Activated CD4-positive, alpha-beta T cell treated with anti-CD3 and anti-CD28 coated beads for 48 hours (primary cell): ENCODE results near the gene RRP36.

ENCODE experiments used
- DNase-seq: peaks from one replicate; pipeline ENCODE4 v3.0.0-alpha.2; 2020

The RRP36 gene

DNA sequence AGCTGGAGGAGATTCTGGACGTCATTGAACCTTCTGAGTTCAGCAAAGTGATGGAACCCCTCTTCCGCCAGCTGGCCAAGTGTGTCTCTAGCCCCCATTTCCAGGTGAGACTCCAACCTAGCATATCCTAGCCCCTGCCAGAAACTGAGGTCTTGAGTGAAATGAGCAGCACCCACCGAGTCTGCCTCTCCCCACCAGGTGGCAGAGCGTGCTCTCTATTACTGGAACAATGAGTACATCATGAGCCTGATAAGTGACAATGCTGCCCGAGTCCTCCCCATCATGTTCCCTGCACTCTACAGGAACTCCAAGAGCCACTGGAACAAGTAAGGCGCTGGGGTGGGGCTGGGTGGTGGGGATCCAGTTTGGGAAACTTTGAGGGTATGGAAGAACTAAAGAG, 12.3 kb upstream of the RRP36 start:
- peak; percentile 53 for DNase-seq

DNA sequence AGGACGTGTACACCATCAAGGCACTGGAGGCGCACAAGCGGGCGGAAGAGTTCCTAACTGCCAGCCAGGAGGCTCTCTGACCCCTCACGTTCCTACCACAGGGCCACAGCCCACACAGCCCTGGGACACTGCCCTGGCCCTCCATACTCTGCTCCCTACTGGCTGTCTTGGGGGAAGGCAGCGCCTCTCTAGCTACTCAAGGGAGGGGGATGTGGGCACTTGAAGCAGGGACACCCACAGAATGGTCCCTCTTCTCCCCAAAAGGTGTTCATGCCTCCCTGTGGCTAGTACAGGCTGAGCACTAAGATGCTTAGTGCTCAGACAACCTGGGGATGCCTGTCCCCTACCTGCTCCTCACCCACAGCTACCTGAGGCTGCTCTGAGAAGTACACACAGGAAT, 10.2 kb upstream of the RRP36 start:
- no peak for DNase-seq

DNA sequence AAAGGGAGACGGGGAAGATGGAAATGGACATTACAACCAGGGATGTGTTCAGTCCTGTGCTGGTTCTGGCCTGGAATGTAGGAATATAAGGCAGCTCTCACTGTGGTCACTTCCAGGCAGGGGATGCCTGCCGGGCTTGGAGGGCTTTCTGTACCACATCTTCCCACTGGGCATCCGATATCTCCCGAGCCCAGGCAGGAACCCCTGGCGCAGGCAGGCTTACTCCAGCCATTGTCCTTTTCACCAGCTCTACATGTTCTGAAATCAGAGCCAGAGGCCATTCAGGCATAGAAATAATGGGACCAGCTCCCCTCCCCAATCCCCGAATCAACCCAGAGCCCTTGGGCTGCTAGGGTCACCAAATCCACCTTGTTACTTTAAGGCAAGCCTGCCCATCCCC, 9.1 kb upstream of the RRP36 start:
- DNase-seq: no peak

DNA sequence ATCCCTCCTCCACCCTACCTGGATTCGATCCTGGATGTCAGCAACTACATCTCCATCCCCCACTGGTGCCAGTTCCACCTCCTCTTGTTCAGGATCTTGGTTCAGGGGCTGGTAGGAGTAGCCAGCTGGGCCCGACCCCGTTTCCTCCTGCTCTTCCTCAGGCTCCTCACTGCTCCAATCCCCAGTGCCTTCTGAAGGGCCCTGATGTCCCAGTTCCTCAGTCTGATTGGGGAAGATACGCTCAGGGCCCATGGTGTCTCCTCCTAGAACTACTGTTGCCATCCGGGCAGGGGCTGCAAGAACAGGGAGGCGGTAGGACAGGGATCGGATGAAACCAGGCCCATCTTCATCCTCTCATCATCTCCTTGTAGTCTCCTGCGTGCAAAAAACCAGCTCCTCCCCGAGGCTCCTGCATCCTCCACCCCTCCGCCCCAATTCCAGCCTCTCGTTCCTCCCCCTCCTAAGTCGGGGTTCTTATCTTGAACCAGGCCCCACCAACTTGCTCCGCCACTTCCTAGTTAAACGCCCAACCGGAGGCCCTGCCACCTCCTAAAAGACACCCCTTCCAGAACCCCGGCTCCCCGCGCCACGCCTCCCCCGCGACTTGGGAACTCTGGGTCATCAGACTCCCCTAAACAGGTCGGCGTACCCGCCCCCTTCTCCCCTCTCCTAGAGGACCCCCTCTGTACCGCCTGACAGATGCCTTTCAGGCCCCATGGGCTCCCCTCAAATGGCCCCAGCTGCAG, 8.2 kb upstream of the RRP36 start:
- DNase-seq: no peak

DNA sequence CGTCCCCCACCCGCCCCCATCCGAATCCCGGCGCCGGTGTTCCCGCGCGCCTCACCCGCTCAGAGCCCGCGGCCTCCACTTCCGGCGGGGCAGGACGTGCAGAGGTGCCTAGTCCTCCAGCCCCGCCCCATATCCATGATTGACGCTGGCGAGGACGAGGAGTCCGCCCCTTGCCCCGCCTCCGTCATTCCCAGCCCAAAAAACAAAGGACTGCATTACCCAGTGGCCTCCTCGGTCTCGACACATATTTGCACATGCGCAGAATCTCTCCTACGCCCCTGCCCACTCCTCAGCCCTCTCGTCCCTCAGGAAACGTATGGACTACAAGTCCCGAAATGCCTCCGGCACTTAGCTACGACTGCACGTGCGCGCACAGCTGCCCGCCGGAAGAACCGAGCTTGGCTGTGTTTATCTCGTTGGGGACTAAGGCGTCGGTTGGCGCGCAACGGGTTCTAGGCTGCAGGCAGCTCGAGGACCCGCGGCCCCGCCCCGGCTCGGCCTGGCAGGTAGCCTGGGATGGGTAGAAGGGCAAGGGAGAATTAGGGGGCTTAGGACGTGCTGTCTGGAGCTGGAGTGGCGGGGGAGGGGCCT, 7.5 kb upstream of the RRP36 start, which contains the start of the genes KLHDC3 and MEA1:
Gene KLHDC3, plus strand, starts transcription at position 407 of the 591 bp plus-strand sequence. CDS start 2,944 bp downstream, outside the sequence.
Gene MEA1, minus strand, starts transcription at position 104 of the 591 bp plus-strand sequence. CDS start 133 bp downstream, outside the sequence.
- peak; percentile 99 for DNase-seq

DNA sequence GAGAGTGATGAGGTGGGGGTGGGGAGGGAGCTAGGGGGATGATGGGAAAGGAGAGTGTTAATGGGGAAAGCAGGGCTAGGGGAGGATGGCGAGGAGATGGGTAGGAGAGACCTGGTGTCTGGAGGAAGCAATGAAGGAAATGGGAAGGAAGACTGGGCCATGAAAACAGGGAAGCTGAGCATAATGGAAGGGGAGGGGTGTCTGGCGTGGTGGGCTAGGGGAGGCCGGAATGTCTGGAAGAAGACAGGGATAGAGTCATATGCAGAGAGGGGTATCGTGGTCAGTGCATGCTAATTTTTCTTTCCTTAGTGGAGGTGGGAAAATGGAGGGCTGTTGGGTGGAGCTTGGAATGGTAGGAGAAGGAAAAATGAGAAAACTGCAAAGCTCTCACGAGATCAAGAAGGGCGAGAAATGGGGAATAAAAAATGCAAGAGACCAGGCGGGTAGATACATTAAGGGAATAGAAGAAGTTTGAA, 7.0 kb upstream of the RRP36 start:
- no peak for DNase-seq

DNA sequence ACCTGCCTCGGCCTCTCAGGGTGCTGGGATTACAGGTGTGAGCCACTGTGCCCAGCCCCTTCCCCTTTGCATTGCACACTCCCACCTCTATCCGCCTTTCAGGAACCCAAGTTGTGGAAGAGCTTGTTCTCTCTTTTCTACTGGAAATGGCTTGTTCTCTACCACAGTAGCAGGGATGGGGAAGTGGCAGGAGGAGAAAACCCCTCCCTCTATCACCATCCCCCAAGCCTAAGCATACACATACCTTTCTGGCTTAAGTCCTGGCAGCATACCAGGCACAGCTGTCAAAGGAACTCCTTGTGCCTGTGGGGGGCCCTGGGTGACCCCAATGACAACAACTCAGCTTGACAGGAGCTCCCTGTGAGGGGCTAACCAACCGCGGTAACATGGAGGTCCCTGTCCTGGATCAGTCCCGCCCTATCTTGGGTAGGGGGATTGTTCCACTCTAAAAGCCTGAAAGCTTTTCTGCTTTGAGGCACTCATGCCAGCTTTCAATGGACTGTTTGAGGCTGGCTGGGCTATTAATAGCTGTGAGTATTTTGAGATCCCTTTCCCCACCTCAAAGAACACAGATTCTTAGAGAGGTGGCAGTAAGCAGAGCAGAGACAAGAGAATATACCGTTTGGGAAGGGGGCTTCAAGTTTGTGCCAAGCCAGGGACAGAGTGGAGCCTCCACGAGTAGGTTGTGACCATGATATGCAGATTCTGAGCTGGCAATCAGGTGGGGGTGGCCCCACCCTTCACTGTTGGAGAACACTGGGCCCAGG, 5.1 kb upstream of the RRP36 start:
- DNase-seq: no peak

DNA sequence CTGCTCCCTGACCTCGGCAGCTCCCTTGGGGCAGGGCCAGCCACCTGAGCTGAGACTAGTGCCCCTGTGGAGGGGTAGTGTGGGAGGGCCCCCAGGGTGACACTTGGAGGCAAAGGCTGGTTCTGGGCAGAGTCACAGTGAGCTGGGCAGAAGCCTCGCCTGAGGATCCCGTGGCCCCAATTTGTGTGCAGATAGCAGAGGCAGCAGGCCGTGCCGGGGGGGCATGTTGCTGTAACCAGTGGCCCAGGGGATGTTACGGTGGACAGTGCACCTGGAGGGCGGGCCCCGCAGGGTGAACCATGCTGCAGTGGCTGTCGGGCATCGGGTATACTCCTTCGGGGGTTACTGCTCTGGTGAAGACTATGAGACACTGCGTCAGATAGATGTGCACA, 4.5 kb upstream of the RRP36 start:
- no peak for DNase-seq

DNA sequence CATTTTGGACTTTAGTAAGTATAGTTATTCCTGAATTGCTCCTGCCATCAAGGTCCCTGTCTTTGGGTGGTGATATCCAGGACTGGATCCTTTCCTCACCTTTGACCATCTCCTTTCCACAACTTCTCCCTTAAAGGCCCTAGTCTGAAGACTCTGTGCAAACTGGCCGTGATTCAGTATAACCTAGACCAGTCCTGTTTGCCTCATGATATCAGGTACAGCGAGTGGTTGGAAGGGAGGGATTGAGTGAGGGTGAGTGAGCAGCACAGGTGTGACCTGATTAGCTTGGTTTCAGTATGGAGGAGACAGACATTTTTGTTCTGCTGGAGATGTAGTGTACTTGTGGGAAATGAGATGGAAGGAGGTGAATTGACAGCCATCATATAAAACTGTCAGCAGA, 2.3 kb upstream of the RRP36 start:
- no peak for DNase-seq

DNA sequence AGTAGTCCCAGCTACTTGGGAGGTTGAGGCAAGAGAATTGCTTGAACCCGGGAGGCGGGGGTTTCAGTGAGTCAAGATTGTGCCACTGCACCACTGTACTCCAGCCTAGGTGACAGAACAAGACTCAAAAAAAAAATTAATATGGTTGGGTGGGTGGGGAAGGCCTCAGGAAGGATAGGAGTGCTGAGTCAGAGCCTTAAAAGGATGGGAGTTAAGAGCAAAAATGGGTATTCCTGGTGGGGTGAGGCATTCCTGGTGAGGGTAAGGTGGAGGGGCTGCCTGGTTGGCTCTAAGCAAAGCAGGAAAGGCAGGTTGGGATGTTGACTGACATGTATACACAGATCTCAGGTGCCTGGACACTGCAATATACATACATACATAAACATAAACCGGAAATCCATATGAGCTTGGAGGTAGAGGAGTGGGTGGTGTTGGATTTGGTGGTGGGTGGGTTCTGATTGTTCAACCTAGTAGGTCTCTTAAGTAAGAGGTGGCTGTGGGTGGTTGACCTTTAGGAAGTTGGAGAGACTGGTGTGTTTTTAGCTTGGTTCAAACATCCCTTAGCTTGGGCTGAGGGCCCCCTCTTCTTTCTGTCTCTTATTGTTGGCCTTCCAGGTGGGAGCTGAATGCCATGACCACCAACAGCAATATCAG, 1.2 kb upstream of the RRP36 start:
- DNase-seq: no peak

DNA sequence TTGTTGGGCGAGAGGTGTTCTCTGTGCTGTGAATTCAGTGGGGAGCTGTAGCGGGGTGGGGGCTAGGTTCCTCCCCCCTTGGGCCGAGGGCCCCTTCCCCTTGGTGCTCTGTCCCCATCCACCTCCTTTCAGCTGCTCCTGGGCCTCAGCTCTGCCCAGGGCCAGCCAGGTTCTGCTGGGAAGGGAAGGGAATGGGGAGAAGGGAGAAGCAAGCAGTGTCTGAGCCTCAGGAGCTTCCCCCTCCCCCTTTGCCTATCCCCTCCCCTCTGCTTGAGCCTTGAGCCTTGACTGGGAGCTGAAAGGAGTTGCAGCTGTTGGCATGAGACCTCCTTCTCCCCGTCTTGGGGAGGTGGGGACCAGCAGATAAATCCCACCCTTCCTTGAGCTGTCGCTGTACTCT, 576 bp upstream of the RRP36 start:
- DNase-seq: no peak

DNA sequence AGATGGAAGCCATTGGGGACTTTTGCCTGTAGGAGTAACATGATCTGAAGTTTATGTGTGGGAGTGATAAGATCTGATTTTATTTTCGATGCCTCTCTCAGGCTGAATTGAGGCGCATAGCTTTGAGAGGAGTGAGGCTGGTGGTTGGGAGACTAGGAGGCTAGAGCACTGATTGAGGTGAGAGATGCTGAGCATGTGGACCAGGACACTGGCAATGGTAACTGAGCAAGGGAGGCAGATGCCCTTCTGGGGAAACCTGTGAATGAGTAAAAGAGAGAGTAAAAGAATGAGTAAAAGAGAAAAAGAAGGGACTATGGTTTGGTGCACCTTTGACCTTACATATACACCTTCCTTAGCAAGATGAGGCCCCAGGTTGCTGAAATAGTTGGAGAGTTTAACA, 3.0 kb downstream of the RRP36 start:
- DNase-seq: peak; percentile 26

DNA sequence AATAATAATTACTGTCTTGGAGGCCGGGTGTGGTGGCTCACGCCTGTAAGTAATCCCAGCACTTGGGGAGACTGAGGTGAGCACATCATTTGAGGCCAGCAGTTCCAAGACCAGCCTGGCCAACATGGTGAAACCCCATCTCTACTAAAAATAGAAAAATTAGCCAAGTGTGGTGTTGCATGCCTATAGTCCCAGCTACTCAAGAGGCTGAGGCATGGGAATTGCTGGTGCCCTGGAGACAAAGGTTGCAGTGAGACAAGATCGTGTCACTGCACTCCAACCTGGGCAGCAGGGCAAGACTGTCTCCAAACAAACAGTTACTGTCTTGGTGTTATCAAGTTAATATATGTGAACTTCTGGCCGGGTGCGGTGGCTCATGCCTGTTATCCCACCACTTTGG, 4.9 kb downstream of the RRP36 start:
- DNase-seq: no peak

DNA sequence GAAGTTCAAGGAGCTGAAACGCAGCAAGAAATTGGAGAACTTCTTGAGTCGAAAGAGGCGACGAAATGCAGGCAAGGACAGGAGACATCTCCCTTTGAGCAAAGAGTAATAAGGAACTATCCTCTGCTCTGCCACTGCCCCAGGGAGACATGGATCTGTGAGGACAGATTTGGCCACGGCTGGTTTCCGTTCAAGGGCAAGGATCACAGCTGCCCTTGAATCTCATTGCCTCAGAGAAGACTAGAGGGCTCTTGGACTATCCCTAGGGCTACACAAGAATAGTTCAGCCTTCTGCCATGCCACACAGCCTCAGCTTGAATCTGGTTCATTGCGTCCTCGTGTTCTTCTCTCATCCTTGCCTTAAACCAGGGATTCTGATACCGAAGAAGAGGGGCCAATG, 7.7 kb downstream of the RRP36 start:
- DNase-seq: no peak

DNA sequence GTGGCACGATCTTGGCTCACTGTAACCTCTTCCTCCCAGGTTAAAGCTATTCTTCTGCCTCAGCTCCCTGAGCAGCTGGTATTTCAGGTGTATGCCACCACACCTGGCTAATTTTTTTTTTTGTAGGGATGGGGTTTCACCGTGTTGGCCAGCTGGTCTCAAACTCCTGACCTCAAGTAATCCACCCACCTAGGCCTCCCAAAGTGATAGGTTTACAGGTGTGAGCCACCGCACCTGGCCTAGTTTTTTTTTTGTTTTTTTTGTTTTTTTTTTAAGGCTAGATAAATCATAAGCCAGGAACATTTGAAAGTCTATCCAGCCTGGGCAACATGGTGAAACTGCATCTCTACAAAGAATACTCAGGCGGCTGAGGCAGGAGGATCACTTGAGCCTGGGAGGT, 10.9 kb downstream of the RRP36 start:
- no peak for DNase-seq

DNA sequence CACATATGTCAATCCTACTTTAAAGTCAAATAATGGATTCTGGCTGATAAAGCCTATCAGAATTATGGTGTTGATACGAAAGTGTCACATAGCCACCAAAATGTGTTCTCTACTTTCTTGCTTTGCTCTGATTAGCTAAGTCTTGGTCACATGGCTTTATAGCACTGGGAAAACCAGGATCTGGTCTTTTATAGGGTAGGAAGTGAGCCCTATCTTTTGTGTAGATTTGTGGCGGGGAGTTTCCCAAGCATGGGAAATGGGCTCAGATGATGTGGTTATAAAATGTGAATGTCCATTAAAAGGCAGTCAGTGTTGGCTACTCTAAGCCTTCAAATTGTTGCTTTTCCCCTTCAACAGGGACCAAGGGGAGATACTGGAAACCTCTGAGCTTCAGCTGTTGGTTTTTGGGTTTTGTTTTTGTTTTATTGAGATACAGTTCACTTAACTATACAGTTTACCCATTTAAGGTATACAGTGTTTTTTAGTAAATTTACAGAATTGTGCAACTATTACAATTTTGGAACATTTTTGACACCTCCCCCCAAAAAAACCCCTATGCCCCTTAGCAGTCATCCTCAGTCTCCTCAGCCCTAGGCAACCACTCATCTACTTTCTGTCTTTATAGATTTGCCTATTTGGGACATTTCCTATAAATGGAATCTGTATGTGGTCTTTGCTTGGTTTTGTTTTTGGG, 12.2 kb downstream of the RRP36 start:
- DNase-seq: no peak

DNA sequence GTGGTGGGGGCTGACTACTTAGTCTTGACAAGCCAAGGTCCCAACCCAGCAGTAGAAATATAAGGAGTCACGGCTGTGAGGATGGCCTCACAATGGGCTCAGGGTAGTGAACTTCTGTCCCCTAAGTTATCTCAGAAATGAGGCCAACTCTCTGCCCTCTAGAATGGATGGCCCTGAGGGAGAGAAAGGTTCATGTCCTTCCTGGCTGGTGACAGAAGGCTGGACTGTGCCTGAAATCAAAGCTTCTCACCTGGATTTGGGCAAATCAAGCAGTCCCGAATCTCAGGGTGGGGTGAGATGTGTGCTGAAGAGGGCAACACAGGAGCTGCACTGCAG, 12.7 kb downstream of the RRP36 start:
- DNase-seq: no peak

DNA sequence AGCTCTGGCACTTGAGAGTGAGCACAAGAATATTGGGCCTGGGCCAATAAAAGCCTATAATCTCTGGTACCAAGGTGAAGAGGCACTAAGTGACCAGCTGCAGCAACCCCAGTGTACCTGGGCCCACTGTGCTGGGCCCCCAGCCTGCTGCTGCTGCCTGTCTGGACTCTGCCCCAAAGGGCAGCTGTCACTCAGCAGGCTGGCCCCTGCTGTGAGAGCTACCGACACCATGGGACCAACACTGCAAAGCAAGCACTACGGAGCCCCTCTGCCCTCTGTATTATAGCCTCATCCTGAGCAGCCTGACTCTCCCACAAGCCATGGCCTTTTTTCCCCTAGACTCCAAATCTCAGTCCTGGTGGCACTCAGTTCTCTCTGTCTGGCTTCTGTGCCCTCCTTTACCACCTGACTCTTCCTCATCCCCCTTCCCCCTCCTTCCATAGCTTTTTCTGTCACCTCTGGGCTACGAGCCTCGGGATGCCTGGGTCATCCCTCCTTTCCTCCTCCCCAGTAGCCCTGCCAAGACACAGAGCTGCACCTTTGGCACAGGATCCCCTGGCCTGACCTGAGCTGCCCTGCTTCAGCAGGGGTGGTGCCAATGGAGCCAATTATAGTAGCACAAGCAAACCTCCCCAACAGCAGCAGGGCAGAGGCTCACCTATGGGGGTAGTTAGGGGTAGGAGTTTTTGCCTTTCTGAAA, 14.2 kb downstream of the RRP36 start:
- no peak for DNase-seq

DNA sequence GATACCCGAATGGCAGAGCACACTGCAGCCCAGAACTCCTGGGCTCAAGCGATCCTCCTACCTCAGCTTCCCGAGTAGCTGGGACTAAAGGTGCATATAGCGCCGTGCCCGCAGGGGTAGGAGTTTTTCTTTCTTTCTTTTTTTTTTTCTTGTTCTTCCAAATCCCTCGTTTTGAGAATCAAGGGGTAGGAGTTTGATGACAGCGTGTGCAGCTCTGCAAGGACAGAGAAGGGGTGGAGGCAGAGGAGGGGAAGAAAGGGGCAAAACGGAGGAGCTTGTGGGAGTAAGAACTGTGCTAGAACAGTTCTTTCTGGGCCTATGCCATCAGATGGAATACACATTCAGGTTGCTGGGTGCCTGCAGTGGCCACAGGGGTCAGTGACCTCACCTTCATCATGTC, 15.3 kb downstream of the RRP36 start:
- DNase-seq: no peak

DNA sequence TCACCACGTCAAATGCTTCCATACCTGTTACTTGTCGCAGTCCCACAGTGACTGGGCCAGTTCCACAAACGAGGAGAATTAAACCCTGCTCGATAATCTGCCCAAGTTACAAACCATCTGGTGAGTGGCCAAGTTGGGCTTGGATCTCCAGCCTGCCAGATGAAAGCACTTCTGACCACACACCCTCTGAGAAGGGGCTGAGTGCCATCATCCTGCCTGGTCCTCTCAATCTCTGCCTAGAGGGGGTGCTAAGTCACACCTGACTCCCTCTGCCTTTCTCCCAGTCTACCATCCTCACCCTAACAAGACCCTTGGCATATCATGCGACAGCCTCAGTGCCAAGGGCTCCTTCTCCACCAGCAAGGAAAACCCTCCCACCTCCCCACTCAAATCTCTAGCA, 15.8 kb downstream of the RRP36 start:
- DNase-seq: no peak

DNA sequence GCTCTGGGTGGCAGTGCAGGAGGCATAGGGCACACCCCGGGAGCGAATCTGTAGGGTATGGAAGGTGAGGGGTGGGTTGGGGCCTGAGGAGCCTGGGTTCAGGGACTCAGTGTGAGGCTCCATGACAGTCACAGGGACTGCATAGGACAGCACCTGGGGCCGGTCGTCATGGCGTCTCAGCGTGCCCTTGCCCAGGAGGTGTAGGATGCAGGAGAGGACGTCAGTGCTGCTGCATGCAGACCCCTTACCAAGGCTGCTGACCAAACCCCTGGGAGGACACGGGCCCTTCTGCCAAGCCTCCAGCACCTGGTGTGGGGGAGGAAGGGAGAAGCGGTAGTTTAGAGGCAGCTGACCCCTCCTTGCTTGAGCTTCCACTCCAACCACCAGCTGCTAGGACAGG, 16.3 kb downstream of the RRP36 start:
- DNase-seq: no peak

DNA sequence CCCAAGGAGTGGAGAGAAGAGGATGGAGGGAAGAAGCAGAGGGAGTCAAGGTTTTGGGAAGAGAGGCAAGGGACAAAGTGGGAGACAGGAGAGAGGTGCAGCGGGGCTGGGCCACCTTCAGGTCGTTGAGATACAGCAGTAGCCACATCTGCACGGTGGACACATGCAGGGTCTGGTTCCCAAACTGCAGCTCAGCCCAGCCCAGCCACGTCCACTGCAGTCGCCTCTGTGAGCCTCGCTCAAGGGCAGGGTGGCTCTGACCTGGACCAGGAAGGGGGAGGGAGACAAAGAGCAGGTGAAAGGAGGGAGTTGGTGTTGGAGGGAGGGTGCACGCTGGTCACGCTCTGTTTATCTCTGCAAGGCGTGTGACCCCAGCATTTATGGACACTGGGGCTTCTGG, 17.3 kb downstream of the RRP36 start:
- no peak for DNase-seq
